OCI-LY7 (cell line): ENCODE results near the gene PRCC.

Source experiments
- EZH2phosphoT487 ChIP-seq: fragments of 200-600 bp; sonication (generic); IDR thresholded peaks from 2 replicates; pipeline ENCODE4 v1.6.1; 2018; ENCODE audit warnings: low read depth, borderline replicate concordance, mild to moderate bottlenecking, mixed run types, antibody characterized with exemption, low read length, moderate library complexity, mixed read lengths
- TF ChIP-seq, protein P1 (sequence below): fragments of 200-600 bp; sonication (generic); conservative IDR thresholded peaks from 2 replicates; pipeline ENCODE4 v1.5.1; 2014; ENCODE audit warnings: mild to moderate bottlenecking, antibody characterized with exemption, low read length, moderate library complexity, mixed read lengths

DNA sequence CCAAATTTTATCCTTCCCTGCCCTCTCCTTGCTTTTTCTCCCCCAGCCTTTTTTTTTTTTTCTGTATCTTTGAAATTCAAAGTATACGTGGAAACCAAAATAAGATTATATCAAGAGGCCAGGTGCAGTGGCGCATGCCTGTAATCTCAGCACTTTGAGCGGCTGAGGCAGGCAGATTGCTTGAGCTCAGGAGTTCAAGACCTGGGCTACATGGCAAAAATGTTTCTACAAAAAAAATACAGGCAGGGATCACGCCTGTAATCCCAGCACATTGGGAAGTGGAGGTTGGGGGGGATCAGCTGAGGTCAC is 6.6 kb upstream of the PRCC start:
- TF ChIP-seq, protein P1, sequence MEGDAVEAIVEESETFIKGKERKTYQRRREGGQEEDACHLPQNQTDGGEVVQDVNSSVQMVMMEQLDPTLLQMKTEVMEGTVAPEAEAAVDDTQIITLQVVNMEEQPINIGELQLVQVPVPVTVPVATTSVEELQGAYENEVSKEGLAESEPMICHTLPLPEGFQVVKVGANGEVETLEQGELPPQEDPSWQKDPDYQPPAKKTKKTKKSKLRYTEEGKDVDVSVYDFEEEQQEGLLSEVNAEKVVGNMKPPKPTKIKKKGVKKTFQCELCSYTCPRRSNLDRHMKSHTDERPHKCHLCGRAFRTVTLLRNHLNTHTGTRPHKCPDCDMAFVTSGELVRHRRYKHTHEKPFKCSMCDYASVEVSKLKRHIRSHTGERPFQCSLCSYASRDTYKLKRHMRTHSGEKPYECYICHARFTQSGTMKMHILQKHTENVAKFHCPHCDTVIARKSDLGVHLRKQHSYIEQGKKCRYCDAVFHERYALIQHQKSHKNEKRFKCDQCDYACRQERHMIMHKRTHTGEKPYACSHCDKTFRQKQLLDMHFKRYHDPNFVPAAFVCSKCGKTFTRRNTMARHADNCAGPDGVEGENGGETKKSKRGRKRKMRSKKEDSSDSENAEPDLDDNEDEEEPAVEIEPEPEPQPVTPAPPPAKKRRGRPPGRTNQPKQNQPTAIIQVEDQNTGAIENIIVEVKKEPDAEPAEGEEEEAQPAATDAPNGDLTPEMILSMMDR = no peak
- TF ChIP-seq EZH2phosphoT487 = no peak
